ENCODE data around the gene HYI. TPM values are rescaled to one million over a fixed set of nuclear protein-coding genes. Genes with fewer than 3 reads are reported as not detected.

Gene HYI, protein sequence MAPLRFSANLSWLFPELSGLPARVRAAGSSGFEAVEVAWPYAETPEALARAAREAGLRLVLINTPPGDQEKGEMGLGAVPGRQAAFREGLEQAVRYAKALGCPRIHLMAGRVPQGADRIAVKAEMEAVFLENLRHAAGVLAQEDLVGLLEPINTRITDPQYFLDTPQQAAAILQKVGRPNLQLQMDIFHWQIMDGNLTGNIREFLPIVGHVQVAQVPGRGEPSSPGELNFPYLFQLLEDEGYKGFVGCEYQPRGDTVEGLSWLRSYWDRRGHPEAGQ
- total RNA-seq (2021; fragmentation: NEBNext Ultra II Directional; extraction: Animal tissue kit (Norgen Biotek cat#: 25700)): 17.0 and 17.7 TPM in 2 replicates
- 14.4 and 21.8 TPM in 2 replicates for polyA plus RNA-seq (2011; rRNA removed)
- 19.0 TPM for polyA plus RNA-seq (2011; cell fraction: cytosol; rRNA removed)
- 61.7 TPM for polyA plus RNA-seq (2011; cell fraction: nucleus; rRNA removed)
- polyA plus RNA-seq (2012, experiment 1 of 2): 17.4 to 26.8 TPM (median 22.2 TPM) in 4 replicates
- 13.2 TPM for polyA plus RNA-seq (2012, experiment 2 of 2)
- 9.6 TPM for polyA plus RNA-seq (2013, experiment 1 of 2)
- polyA plus RNA-seq (2013, experiment 2 of 2): 10.0 TPM
- 4.2 and 8.0 TPM in 2 replicates for polyA minus RNA-seq (2011; rRNA and poly(A)+ RNA removed)
- polyA minus RNA-seq (2011; cell fraction: cytosol; rRNA and poly(A)+ RNA removed): 10.1 TPM
- polyA minus RNA-seq (2011; cell fraction: nucleus; rRNA and poly(A)+ RNA removed): 19.7 TPM
- long read RNA-seq, experiment 1, partial matches to known transcripts: 0 of 6 reads
- long read RNA-seq, experiment 1, other reads (novel, unspliced or antisense): 1 of 6 reads
- long read RNA-seq, experiment 2, partial matches to known transcripts: 0 of 1 reads
- long read RNA-seq, experiment 2, other reads (novel, unspliced or antisense): 0 of 1 reads

DNA sequence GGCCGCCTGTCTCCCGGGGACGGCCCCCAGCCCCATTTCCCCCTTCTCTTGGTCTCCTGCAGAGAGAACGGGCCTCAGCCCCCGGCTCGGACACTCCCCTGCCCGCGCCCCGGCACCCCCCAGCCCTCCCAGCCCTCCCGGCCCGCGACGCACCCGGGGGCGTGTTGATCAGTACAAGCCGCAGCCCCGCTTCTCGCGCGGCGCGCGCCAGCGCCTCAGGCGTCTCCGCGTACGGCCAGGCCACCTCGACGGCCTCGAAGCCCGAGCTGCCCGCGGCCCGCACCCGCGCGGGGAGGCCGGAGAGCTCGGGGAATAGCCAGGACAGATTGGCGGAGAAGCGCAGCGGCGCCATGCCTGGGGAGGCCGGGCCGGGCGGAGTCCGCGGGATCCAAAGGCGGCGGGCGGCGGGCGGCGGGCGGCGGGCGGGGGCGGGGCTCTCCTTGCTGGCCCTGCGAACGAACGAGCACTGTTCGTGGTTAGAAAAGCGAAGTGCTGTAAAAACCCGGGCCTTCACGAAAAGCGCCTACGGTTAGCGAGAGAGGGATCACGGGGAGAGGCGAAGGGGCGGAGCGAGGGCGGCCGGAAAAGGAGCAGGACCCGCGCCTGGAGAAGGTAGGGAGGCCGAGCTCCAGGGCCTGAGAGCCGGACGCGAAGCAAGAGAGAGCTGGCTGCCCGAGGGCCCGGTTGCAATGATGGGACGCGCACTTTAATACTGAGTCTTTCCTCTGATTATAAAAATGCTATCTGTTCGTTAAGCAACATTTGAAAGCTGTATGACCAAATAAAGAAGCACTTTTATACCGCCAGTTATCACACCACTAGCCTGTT is at the start of gene HYI:
TSS of gene HYI (minus strand) at position 490 of the 828 bp plus-strand sequence. CDS start at position 352, 138 bp downstream.
- Histone ChIP-seq H3K36me3 (ENCODE audit: control insufficient read depth in 2 of 4, insufficient read depth in 4 of 4, low read length in 3 of 4) (peaks cover 3 to 24% (median 12%) of the 10 kb centered on the region in 4 experiments; a peak in 5 of 8 replicates), H3K23ac (ENCODE audit: insufficient read length) (no peak within 1 kb of the TSS), H2BK12ac (ENCODE audit: low read depth, low read length) (peak within 1 kb of the TSS; percentile 75), H3K23me2 (ENCODE audit: low read depth, low read length) (peaks cover 10% of the 10 kb centered on the region; the same call in 1 of the 2 replicates), H3K27ac (ENCODE audit: low read depth, low read length) (no peak within 1 kb of the TSS; the same call in 1 of the 2 replicates), H4K8ac (ENCODE audit: extremely low read depth, insufficient read depth, low read length) (peak within 1 kb of the TSS; percentile 80; the same call in 1 of the 2 replicates), H2AK5ac (ENCODE audit: low read depth, low read length) (peak within 1 kb of the TSS; percentile 31; the same call in 1 of the 2 replicates), H4K91ac (replicated peaks; ENCODE audit: insufficient read length, low read length) (peak within 1 kb of the TSS; percentile 58), H4K5ac (ENCODE audit: insufficient read length, low read depth, low read length) (peak within 1 kb of the TSS; percentile 74), H2BK15ac (ENCODE audit: low read length) (0 out of 2 replicates have a peak within 1 kb of the TSS, but pooled peaks have one; percentile 25), H2BK20ac (ENCODE audit: low read length) (no peak within 1 kb of the TSS), H3K4me2 (ENCODE audit: insufficient read depth in 1 of 2, low read depth in 2 of 2, low read length in 2 of 2) (peak within 1 kb of the TSS; percentile 83 to 88), H3K4me3 (ENCODE audit: extremely low read depth in 1 of 4, insufficient read depth in 2 of 4, low read depth in 3 of 4, low read length in 4 of 4) (peak within 1 kb of the TSS; percentile 49 to 68 (median 65)), H3K18ac (ENCODE audit: extremely low read depth, low read length) (peak within 1 kb of the TSS; percentile 88), H3K79me2 (ENCODE audit: control insufficient read depth in 1 of 2, insufficient read depth in 2 of 2, low read length in 2 of 2) (no peaks in the 10 kb centered on the region; a peak in 1 of 4 replicates), H2BK120ac (replicated peaks; ENCODE audit: low read depth, low read length) (peak within 1 kb of the TSS; percentile 60), H3K9ac (replicated peaks in 1 of 4; ENCODE audit: extremely low read depth in 1 of 4, low read depth in 3 of 4, low read length in 3 of 4) (peak within 1 kb of the TSS; percentile 43 to 82 (median 47)), H3K79me1 (ENCODE audit: low read depth, low read length) (no peaks in the 10 kb centered on the region), H3K27me3 (replicated peaks in 1 of 4; ENCODE audit: control insufficient read depth in 3 of 4, extremely low read depth in 1 of 4, insufficient read depth in 3 of 4, low read length in 3 of 4) (no peaks in the 10 kb centered on the region; a peak in 1 of 7 replicates), H2AFZ (ENCODE audit: low read length) (peak within 1 kb of the TSS; percentile 77), H2BK5ac (ENCODE audit: low read depth, low read length) (peak within 1 kb of the TSS; percentile 57; the same call in 1 of the 2 replicates), H4K20me1 (replicated peaks in 1 of 2; ENCODE audit: control insufficient read depth in 1 of 2, insufficient read depth in 2 of 2, low read length in 2 of 2) (peaks cover 0 to 5% of the 10 kb centered on the region in 2 experiments), H3K4me1 (replicated peaks in 1 of 4; ENCODE audit: control insufficient read depth in 3 of 4, insufficient read depth in 4 of 4, low read length in 3 of 4) (peaks cover 3 to 8% (median 4%) of the 10 kb centered on the region in 4 experiments; a peak in 5 of 7 replicates), H3K4ac (replicated peaks; ENCODE audit: insufficient read length, low read depth, low read length) (peak within 1 kb of the TSS; percentile 70), H3K56ac (replicated peaks; ENCODE audit: insufficient read length, low read depth, low read length) (no peak within 1 kb of the TSS), H3K9me3 (ENCODE audit: insufficient read depth in 2 of 2, low read depth in 1 of 2, low read length in 1 of 2) (no peaks in the 10 kb centered on the region), H3K14ac (ENCODE audit: insufficient read length) (no peak within 1 kb of the TSS)
- peak; percentile 60 to 84 for DNase-seq (ENCODE audit: low read depth in 1 of 2, low spot score in 2 of 2)
- ChIA-PET POLR2A (ENCODE audit: partially characterized antibody) (interaction anchor here (0.6 to 3.0 kb wide), 26 partner anchors 10 to 252 kb away, joined by 3 to 22 read pairs (median 4); partner anchors contain the start of genes ELOVL1 and KDM4A), CTCF (ENCODE audit: partially characterized antibody) (interaction anchor here (0.8 to 2.6 kb wide), 7 partner anchors 9 to 165 kb away, joined by 3 to 10 read pairs (median 3); no protein-coding TSS in a partner anchor)
- WGBS, 2 experiments (ENCODE audit: extremely low coverage in 1 of 2, insufficient coverage in 1 of 2, insufficient read length in 1 of 2, insufficient replicate concordance in 2 of 2, low coverage in 1 of 2, low lambda C conversion rate in 2 of 2, missing lambda C conversion rate in 1 of 2): 1% methylated on average over 62 of the region's 87 CpGs; no CpG with 5 or more reads in 1 of the 2 experiments
- FAIRE-seq: no peak
- TF ChIP-seq FOSL1 (IDR thresholded peaks at IDR 0.05; ENCODE audit: insufficient read depth, low read depth, low read length): no peak
- TF ChIP-seq HDAC6 (IDR thresholded peaks at IDR 0.05; ENCODE audit: low read depth, low read length): no peak
- TF ChIP-seq SP1 (IDR thresholded peaks at IDR 0.05; ENCODE audit: low read depth, low read length): 0 out of 2 replicates have a peak, but pooled peaks have one; percentile 21
- TF ChIP-seq, protein P1, sequence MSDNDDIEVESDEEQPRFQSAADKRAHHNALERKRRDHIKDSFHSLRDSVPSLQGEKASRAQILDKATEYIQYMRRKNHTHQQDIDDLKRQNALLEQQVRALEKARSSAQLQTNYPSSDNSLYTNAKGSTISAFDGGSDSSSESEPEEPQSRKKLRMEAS (IDR thresholded peaks at IDR 0.05): 0 out of 2 replicates have a peak, but pooled peaks have one; percentile 38
- peak; percentile 36 to 66; a peak in 2 of 3 replicates for TF ChIP-seq POLR2A (IDR thresholded peaks at IDR 0.05; ENCODE audit: control extremely low read depth in 1 of 2, low read depth in 2 of 2, low read length in 2 of 2)
- no peak for TF ChIP-seq RFX5 (IDR thresholded peaks at IDR 0.05; ENCODE audit: borderline replicate concordance, low read depth, low read length)
- no peak for TF ChIP-seq TEAD4 (IDR thresholded peaks at IDR 0.05; ENCODE audit: low read depth, low read length)
